Upper lobe of left lung (tissue), 6 donors: ENCODE data around the gene FA2H. TPM values are rescaled to one million over a fixed set of nuclear protein-coding genes. Genes with fewer than 3 reads are reported as not detected.

Source experiments
- ATAC-seq, 2 donors: fragments of 200-7000 bp; cut with Tn5 transposase; one replicate each; pipeline ENCODE4 v1.9.1; 2022; ENCODE audit warnings: mild to moderate bottlenecking in 2 of 2, moderate library complexity in 2 of 2; ENCODE audit not compliant: low FRiP score in 2 of 2
- DNase-seq, 2 donors: peaks; one replicate each; pipeline ENCODE4 v3.0.0-alpha.2; 2019 to 2020
- H3K27ac ChIP-seq, 4 donors: fragments of 200-600 bp; sonication (generic); one replicate each; pipeline ENCODE4 v1.5.1; 2016 to 2019
- H3K27me3 ChIP-seq, 4 donors: fragments of 200-600 bp; sonication (generic); one replicate each; pipeline ENCODE4 v1.5.1; 2017 to 2019
- H3K36me3 ChIP-seq, 4 donors: fragments of 200-600 bp; sonication (generic); one replicate each; pipeline ENCODE4 v1.5.1; 2016 to 2019
- H3K4me1 ChIP-seq, 4 donors: fragments of 200-600 bp; sonication (generic); one replicate each; pipeline ENCODE4 v1.5.1; 2018 to 2019
- H3K4me3 ChIP-seq, 4 donors: fragments of 200-600 bp; sonication (generic); one replicate each; pipeline ENCODE4 v1.5.1; 2017 to 2019; ENCODE audit warnings: mild to moderate bottlenecking in 2 of 4, moderate library complexity in 1 of 4
- H3K9me3 ChIP-seq, 4 donors: fragments of 200-600 bp; sonication (generic); one replicate each; pipeline ENCODE4 v1.5.1; 2018 to 2019
- EP300 ChIP-seq, 4 donors: sonication (generic); formaldehyde crosslinking; IDR thresholded peaks; one replicate each; pipeline ENCODE4 v1.5.1; 2017; ENCODE audit warnings: antibody characterized with exemption in 4 of 4, control low read depth in 2 of 4
- POLR2A ChIP-seq, 4 donors: fragments of 450-650 bp; IDR thresholded peaks; one replicate each; pipeline ENCODE4 v1.5.1; 2016 to 2017; ENCODE audit warnings: antibody characterized with exemption in 4 of 4, mild to moderate bottlenecking in 2 of 4
- POLR2AphosphoS5 ChIP-seq, 2 donors: sonication (generic); formaldehyde crosslinking; IDR thresholded peaks; one replicate each; pipeline ENCODE4 v1.5.1; 2017; ENCODE audit warnings: antibody characterized with exemption in 2 of 2
- WGBS, 2 donors: methylation state at CpG; one replicate each; pipeline ENCODE4 v1.1.5; 2017 to 2018; 5-methylcytosine and 5-hydroxymethylcytosine counted together
- total RNA-seq, 6 donors: library from RNA; depleted of rRNA in 4 of 6; stranded (reverse); fragments of >200 nt in 4 of 6; gene quantifications; one replicate each; pipeline versions ENCODE4 v1.1.0 to v1.2.1, GENCODE V29; 2016 to 2021
- TF ChIP-seq, protein P1 (sequence below), 6 experiments: fragments of 450-650 bp in 4 of 6; fragments of 200-600 bp in 2 of 6; sonication (generic) in 2 of 6; IDR thresholded peaks; one replicate each; pipeline ENCODE4 v1.5.1; 2016 to 2019; ENCODE audit warnings: antibody characterized with exemption in 6 of 6
- donor health status: DM: no; HTN: no; CAD: no; lungs with moderate emphysema.
- donor health status: DM: no; HTN: yes; CAD: no; lungs with severe emphysema.

Gene FA2H
- total RNA-seq, 6 donors from 2014 or later = 1.4 to 6.8 (median 2.3) TPM

DNA sequence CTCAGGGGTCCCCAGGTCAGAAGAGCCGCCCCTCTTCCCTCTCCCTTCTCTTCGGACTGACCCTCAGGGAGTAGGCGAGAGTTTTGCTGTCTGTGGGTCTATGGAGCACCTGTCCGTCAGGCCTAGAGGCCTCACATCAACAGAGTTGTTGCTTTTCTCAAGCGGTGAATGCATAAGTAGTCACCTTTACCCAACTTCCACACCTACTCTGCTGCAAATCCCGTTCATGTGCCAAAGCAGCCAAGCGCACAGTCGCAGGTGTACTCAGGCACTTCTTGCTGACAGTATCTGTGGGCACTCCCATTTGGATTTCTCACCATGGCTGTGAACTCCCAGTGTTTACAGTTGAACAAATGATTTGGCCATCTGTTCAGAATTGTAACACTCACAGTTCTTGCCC lies 4.0 kb upstream of the FA2H start:
- H3K4me1 ChIP-seq = peaks cover 11 to 16% (median 15%) of the 10 kb centered on the region in 4 donors
- no peaks in the 10 kb centered on the region for H3K36me3 ChIP-seq
- H3K27me3 ChIP-seq = peaks cover 0 to 12% (median 0%) of the 10 kb centered on the region in 4 donors
- TF ChIP-seq EP300 (IDR thresholded peaks at IDR 0.05) (no peak), POLR2A (IDR thresholded peaks at IDR 0.05) (no peak), POLR2AphosphoS5 (IDR thresholded peaks at IDR 0.05) (no peak)
- TF ChIP-seq, protein P1, sequence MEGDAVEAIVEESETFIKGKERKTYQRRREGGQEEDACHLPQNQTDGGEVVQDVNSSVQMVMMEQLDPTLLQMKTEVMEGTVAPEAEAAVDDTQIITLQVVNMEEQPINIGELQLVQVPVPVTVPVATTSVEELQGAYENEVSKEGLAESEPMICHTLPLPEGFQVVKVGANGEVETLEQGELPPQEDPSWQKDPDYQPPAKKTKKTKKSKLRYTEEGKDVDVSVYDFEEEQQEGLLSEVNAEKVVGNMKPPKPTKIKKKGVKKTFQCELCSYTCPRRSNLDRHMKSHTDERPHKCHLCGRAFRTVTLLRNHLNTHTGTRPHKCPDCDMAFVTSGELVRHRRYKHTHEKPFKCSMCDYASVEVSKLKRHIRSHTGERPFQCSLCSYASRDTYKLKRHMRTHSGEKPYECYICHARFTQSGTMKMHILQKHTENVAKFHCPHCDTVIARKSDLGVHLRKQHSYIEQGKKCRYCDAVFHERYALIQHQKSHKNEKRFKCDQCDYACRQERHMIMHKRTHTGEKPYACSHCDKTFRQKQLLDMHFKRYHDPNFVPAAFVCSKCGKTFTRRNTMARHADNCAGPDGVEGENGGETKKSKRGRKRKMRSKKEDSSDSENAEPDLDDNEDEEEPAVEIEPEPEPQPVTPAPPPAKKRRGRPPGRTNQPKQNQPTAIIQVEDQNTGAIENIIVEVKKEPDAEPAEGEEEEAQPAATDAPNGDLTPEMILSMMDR (IDR thresholded peaks at IDR 0.05) = no peak
- no peak overlapping the region for H3K27ac ChIP-seq
- WGBS, 2 donors = 80 to 82% methylated on average over 8 of the region's 8 CpGs
- DNase-seq (no peak), ATAC-seq (no peak)
- H3K9me3 ChIP-seq = no peaks in the 10 kb centered on the region
- H3K4me3 ChIP-seq = no peak overlapping the region

DNA sequence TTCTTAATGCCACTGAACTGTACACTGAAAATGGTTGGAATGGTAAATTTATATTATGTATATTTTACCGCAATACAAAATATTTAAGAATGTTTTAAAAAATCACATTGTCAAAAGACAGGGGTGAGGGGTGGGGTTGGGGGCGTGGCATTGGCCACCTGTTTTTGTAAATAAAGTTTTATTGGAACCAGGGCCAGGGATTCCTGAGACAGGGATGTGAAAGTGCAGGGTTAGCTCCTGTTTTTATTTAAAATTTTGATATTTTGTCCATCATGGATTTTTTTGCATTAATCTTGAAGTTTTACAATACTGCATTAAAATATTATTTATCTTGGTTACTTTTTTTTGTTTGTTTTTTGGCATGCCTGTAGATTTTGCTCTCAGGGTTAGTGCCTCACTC lies 2.3 kb upstream of the FA2H start:
- ATAC-seq = no peak
- no peak overlapping the region for H3K27ac ChIP-seq
- 89 to 92% methylated on average over 2 of the region's 2 CpGs for WGBS, 2 donors

DNA sequence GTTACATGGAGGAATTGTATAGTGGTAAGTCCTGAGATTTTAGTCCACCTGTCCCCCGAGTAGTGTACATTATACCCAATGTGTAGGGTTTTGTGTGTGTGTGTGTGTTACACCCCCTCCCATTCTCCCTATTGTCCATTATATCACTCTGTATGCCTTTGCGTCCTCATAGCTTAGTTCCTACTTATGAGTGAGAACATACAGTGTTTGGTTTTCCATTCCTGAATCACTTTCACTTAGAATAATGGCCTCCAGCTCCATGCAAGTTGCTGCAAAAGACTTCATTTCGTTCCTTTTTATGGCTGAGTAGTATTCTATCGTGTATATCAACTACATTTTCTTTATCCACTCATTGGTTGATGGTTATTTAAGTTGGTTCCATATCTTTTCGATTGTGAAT lies 635 bp upstream of the FA2H start:
- ATAC-seq (no peak), DNase-seq (no peak)
- no peaks in the 10 kb centered on the region for H3K9me3 ChIP-seq
- TF ChIP-seq, protein P1 (IDR thresholded peaks at IDR 0.05) = no peak
- TF ChIP-seq POLR2AphosphoS5 (IDR thresholded peaks at IDR 0.05) (no peak), EP300 (IDR thresholded peaks at IDR 0.05) (no peak), POLR2A (IDR thresholded peaks at IDR 0.05) (no peak)
- peak overlapping the region in 3 of 4 donors; percentile 43 to 63 (median 59) for H3K4me3 ChIP-seq
- H3K27me3 ChIP-seq = peaks cover 0 to 12% (median 0%) of the 10 kb centered on the region in 4 donors
- no peaks in the 10 kb centered on the region for H3K36me3 ChIP-seq
- H3K4me1 ChIP-seq = peaks cover 11 to 19% (median 17%) of the 10 kb centered on the region in 4 donors
- 68 to 72% methylated on average over 5 of the region's 5 CpGs for WGBS, 2 donors
- no peak overlapping the region for H3K27ac ChIP-seq

More for the DNA sequence above, 2.3 kb upstream of the FA2H start:
- TF ChIP-seq EP300 (IDR thresholded peaks at IDR 0.05) (no peak), POLR2AphosphoS5 (IDR thresholded peaks at IDR 0.05) (no peak), POLR2A (IDR thresholded peaks at IDR 0.05) (no peak)
- TF ChIP-seq, protein P1 (IDR thresholded peaks at IDR 0.05) = no peak
- no peak overlapping the region for H3K4me3 ChIP-seq
- H3K4me1 ChIP-seq = peaks cover 11 to 19% (median 17%) of the 10 kb centered on the region in 4 donors
- no peaks in the 10 kb centered on the region for H3K36me3 ChIP-seq
- H3K27me3 ChIP-seq = peaks cover 0 to 12% (median 0%) of the 10 kb centered on the region in 4 donors
- H3K9me3 ChIP-seq = no peaks in the 10 kb centered on the region
- DNase-seq = no peak

DNA sequence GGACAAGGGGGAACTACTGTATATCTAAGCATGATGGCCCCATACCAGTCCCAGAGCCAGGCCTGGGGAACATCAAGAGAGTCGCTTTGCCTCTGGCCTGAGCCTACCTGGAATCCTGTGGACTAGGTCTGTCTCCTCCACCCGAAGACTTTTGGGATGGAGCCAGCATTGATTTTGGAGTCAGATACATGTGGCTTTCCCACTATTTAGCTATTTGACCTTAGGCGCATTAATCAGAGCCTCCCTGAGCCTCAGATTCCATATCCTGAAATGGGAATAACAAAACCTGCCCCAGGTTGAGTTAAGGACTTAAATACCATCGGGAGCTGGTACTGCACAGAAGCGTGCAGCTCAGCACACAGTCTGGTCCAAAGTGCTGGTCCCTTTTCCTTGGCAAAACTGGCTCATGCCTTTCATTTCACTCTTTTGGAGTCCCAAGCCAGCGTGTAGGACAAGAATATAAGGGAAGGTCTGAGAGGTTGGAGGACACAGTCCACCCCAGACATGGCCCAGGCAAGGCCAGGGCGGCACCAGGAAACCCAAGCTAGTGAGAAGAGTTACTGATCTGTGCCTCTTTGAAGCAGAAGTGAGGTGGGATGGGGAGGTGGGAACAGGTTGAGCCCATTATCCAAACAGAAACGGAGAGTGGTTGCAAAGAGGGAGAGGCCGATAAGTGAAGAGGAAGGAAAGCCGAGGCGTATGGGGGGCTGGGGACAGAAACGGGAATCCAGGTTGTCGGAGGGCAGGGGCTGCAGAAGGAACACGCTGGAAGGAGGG lies 986 bp downstream of the FA2H start:
- H3K27ac ChIP-seq = no peak overlapping the region

More for the DNA sequence above, 986 bp downstream of the FA2H start:
- Histone ChIP-seq H3K9me3 (no peaks in the 10 kb centered on the region), H3K36me3 (no peaks in the 10 kb centered on the region), H3K27me3 (peaks cover 0 to 12% (median 0%) of the 10 kb centered on the region in 4 donors), H3K4me3 (peak overlapping the region in 3 of 4 donors; percentile 43 to 63 (median 59)), H3K4me1 (peaks cover 11 to 19% (median 17%) of the 10 kb centered on the region in 4 donors)
- WGBS, 2 donors = 33 to 40% methylated on average over 12 to 14 of the region's 14 CpGs
- DNase-seq = no peak
- no peak for ATAC-seq
- TF ChIP-seq, protein P1 (IDR thresholded peaks at IDR 0.05) = no peak
- no peak for TF ChIP-seq POLR2A (IDR thresholded peaks at IDR 0.05)
- no peak for TF ChIP-seq EP300 (IDR thresholded peaks at IDR 0.05)
